NT2/D1 (cell line): ENCODE measurements around the gene STX8.

Experiments used
- DNase-seq: peaks from one replicate; pipeline ENCODE4 v3.0.0-alpha.2; 2011; ENCODE audit warnings: low read depth, low spot score
- H3K27me3 ChIP-seq: 2 replicates; pipeline ENCODE4 v1.6.0; 2011; ENCODE audit warnings: mild to moderate bottlenecking; ENCODE audit not compliant: insufficient read length, insufficient read depth
- H3K36me3 ChIP-seq: 2 replicates; pipeline ENCODE4 v1.6.1; 2011; ENCODE audit warnings: mild to moderate bottlenecking, low read length, mixed read lengths; ENCODE audit not compliant: insufficient read depth, insufficient read length
- H3K4me1 ChIP-seq: 2 replicates; pipeline ENCODE4 v1.5.1; 2011; ENCODE audit not compliant: insufficient read depth, insufficient read length
- H3K4me3 ChIP-seq: 2 replicates; pipeline ENCODE4 v1.5.1; 2011; ENCODE audit warnings: low read depth; ENCODE audit not compliant: insufficient read length
- H3K9ac ChIP-seq: 2 replicates; pipeline ENCODE4 v1.6.0; 2011; ENCODE audit warnings: low read depth; ENCODE audit not compliant: insufficient read length
- H3K9me3 ChIP-seq: 2 replicates; pipeline ENCODE4 v1.5.1; 2011; ENCODE audit warnings: mild to moderate bottlenecking, low read length; ENCODE audit not compliant: insufficient read depth
- SUZ12 ChIP-seq: IDR thresholded peaks from 2 replicates; pipeline ENCODE4 v1.6.1; 2011; ENCODE audit not compliant: insufficient read length, insufficient read depth; ENCODE audit errors: extremely low read depth
- YY1 ChIP-seq: IDR thresholded peaks from 2 replicates; pipeline ENCODE4 v1.6.1; 2011; ENCODE audit not compliant: insufficient read length, insufficient read depth
- ZNF274 ChIP-seq: IDR thresholded peaks from 2 replicates; pipeline ENCODE4 v1.6.1; 2011; ENCODE audit warnings: mild to moderate bottlenecking, low read depth, low read length

The STX8 gene

DNA sequence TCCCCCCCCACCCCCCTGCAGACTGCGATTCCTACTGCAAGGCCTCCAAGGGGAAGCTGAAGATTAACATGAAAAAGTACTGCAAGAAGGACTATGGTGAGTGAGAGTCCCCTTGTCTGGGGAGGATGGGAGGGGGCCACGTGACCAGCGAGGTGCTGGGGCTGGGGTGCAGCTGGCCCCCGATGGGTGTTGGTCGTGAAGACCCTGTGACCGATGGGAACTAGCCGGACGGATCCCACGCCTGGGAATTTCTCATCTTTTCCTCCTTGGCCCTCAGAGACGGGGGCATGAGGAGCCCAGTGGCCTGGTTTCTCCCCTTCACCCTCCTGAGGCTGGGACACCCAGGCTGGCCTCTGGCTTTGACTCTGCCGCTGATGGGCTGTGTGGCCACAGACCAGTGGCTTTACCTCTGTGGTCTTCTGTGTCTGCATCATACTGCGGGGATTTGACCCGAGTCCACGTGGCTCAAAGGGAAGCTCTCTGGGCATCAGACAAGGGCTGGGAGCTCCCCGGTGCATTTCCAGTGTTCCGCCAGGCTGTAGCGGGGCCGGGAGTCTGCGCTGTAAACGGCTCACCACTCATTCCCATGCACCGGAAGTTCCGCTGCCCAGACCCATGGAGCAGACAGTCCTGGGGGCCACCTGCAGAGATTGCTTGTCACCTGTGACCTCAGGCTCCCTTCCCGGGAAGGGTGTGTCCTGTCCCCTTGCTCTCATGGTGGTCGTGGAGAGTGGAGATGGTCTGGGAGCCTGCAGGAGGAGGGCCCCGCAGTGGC is 354.3 kb downstream of the STX8 start:
- Histone ChIP-seq H3K9me3 (peaks cover 1% of the 10 kb centered on the region; the same call in 1 of the 2 replicates), H3K27me3 (no peaks in the 10 kb centered on the region), H3K9ac (no peak overlapping the region), H3K4me1 (peaks cover 22% of the 10 kb centered on the region), H3K36me3 (no peaks in the 10 kb centered on the region), H3K4me3 (no peak overlapping the region)
- DNase-seq = no peak
- TF ChIP-seq SUZ12 (no peak), YY1 (no peak), ZNF274 (no peak)

- Histone ChIP-seq H3K4me1 (peaks cover 22% of the 10 kb centered on the region), H3K9me3 (peaks cover 9% of the 10 kb centered on the region), H3K27me3 (no peaks in the 10 kb centered on the region), H3K9ac (peak overlapping the region; percentile 64), H3K4me3 (no peak overlapping the region), H3K36me3 (no peaks in the 10 kb centered on the region)
- no peak for DNase-seq
- TF ChIP-seq SUZ12 (no peak), ZNF274 (no peak)
Observed at GRCh38 chr17:9220398-9221146, 355.0 kb downstream of the STX8 start.

DNA sequence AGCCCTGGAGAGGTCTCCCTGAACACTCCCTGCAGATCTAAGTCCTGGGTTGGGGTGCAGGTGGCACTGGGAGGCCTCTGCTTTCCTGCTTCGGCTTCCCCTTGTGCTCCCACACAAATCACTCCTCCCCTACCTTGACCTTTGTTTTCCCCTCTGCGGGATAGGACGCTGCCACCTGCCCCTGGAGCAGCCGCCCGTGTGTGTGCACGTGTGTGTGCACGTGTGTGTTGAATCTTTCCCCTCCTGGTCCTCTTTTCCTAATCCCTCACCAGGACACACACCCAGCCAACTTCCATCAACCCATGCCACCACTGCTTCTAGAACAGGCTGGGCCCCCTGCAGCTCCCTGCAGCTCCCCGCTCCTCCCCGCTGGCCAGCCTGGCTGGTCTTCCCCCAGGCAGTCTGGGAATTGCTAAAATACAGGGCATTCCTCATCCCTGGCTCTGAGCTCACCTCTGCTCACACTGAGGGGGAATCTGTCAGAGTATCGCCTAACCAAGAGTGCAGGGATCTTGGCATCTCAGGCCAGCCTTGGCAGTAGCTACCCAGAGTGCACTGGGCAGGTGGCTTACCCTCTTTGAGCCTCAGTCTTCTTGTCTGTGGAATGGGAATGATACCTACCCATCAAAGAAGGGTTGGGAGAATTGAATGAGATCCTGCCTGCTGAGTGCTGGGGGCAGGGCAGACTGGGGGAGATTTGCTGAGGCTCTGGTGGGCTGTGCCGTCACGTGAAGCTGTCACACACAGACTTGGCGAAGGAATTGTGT is 355.8 kb downstream of the STX8 start:
- Histone ChIP-seq H3K4me3 (no peak overlapping the region), H3K27me3 (no peaks in the 10 kb centered on the region), H3K36me3 (no peaks in the 10 kb centered on the region), H3K4me1 (peaks cover 22% of the 10 kb centered on the region), H3K9ac (peak overlapping the region; percentile 64), H3K9me3 (peaks cover 16% of the 10 kb centered on the region)
- DNase-seq = no peak
- TF ChIP-seq SUZ12 = no peak
- TF ChIP-seq ZNF274 = no peak
- no peak for TF ChIP-seq YY1

DNA sequence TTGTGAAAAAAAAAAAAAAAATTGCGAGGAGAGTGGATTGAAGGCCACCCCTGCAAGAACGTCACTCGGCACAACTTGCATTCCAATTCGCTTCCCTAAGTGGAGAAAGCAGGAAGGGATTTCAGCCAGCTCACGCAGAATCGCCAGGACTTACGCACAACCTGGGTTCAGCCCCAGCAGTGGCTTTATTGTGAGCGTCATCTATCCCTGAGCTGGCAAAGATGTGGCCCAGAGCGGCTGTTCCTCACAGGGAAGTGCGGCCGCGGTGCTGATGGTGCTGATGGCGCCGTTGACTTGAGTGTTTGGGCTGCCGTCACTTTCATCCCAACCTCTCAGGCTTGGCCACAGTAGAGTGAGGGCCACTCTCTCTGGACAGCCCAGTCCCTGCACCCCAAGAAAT is 356.7 kb downstream of the STX8 start:
- peaks cover 18% of the 10 kb centered on the region for H3K9me3 ChIP-seq
- no peak for TF ChIP-seq SUZ12
- TF ChIP-seq ZNF274 = no peak
- TF ChIP-seq YY1 = no peak
- H3K9ac ChIP-seq = no peak overlapping the region
- no peaks in the 10 kb centered on the region for H3K36me3 ChIP-seq
- H3K4me1 ChIP-seq = peaks cover 19% of the 10 kb centered on the region
- H3K27me3 ChIP-seq = no peaks in the 10 kb centered on the region
- DNase-seq = no peak
- H3K4me3 ChIP-seq = no peak overlapping the region

- H3K27me3 ChIP-seq = no peaks in the 10 kb centered on the region
- H3K9me3 ChIP-seq = peaks cover 18% of the 10 kb centered on the region
- H3K36me3 ChIP-seq = no peaks in the 10 kb centered on the region
- no peak for DNase-seq
- H3K4me3 ChIP-seq = no peak overlapping the region
- H3K9ac ChIP-seq = no peak overlapping the region
- peaks cover 19% of the 10 kb centered on the region for H3K4me1 ChIP-seq
- TF ChIP-seq SUZ12 (no peak), YY1 (no peak), ZNF274 (no peak)
Observed at GRCh38 chr17:9218064-9218635, 357.5 kb downstream of the STX8 start.

GRCh38 chr17:9217151-9218056 is 358.2 kb downstream of the STX8 start:
- Histone ChIP-seq H3K9me3 (peaks cover 18% of the 10 kb centered on the region), H3K9ac (no peak overlapping the region), H3K4me1 (peaks cover 21% of the 10 kb centered on the region), H3K36me3 (no peaks in the 10 kb centered on the region), H3K27me3 (no peaks in the 10 kb centered on the region), H3K4me3 (no peak overlapping the region)
- TF ChIP-seq YY1 (no peak), ZNF274 (no peak), SUZ12 (no peak)
- no peak for DNase-seq
